IMR-90 (cell line): ENCODE results near the gene C11orf21. TPM values are rescaled to one million over a fixed set of nuclear protein-coding genes. Genes with fewer than 3 reads are reported as not detected.
A peak's percentile ranks its signal among the peaks of the same experiment; 100 is the strongest.

ENCODE experiments used
- ATAC-seq: fragments of 200-7000 bp; cut with Tn5 transposase; 2 replicates; pipeline ENCODE4 v1.9.1; 2020; ENCODE audit warnings: low read depth, mild to moderate bottlenecking, moderate library complexity
- BruUV-seq: library from RNA; stranded (reverse); fragments of 400-500 nt; replicated peaks from 2 replicates; lab custom pipeline; 2021; lab: Mats Ljungman, UMichigan
- CTCF ChIA-PET: fragments of 300-600 bp; formaldehyde crosslinking; extraction: SDS; loops from one replicate; lab custom pipeline; 2021; ENCODE audit warnings: antibody characterized with exemption; lab: Yijun Ruan, JAX
- POLR2A ChIA-PET: fragments of 300-600 bp; sonication (Branson Sonifier 250); formaldehyde crosslinking; loops from one replicate; lab custom pipeline; 2022; ENCODE audit warnings: antibody characterized with exemption; ENCODE audit not compliant: unreplicated experiment; lab: Charles Lee
- DNase-seq: peaks from one replicate; pipeline ENCODE4 v3.0.0; 2013
- H2AFZ ChIP-seq: replicated peaks from 2 replicates; pipeline ENCODE3; 2013; ENCODE audit warnings: low read length, mild to moderate bottlenecking; ENCODE audit not compliant: poor library complexity
- H2AK5ac ChIP-seq: 2 replicates; pipeline ENCODE4 v1.6.1; 2013; ENCODE audit warnings: low read depth, low read length, inconsistent platforms
- H2AK9ac ChIP-seq: replicated peaks from 2 replicates; pipeline ENCODE3; 2013; ENCODE audit warnings: mild to moderate bottlenecking, low read depth, low read length, moderate library complexity; ENCODE audit not compliant: poor library complexity
- H2BK120ac ChIP-seq: 2 replicates; pipeline ENCODE4 v1.6.1; 2013; ENCODE audit warnings: low read depth, low read length, inconsistent platforms
- H2BK15ac ChIP-seq: 3 replicates; pipeline ENCODE4 v1.6.1; 2013; ENCODE audit warnings: low read depth, low read length, inconsistent platforms
- H2BK20ac ChIP-seq: 2 replicates; pipeline ENCODE4 v1.6.1; 2013; ENCODE audit warnings: low read depth, mild to moderate bottlenecking, inconsistent platforms, low read length, moderate library complexity
- H2BK5ac ChIP-seq: 2 replicates; pipeline ENCODE4 v1.6.1; 2013; ENCODE audit warnings: mild to moderate bottlenecking, low read depth, low read length, inconsistent platforms; ENCODE audit not compliant: poor library complexity, severe bottlenecking
- H3K14ac ChIP-seq: replicated peaks from 2 replicates; pipeline ENCODE4 v1.6.1; 2013; ENCODE audit warnings: low read depth, low read length, inconsistent platforms
- H3K18ac ChIP-seq: 2 replicates; pipeline ENCODE4 v1.6.1; 2013; ENCODE audit warnings: low read depth, low read length, control low read depth
- H3K23ac ChIP-seq: 2 replicates; pipeline ENCODE4 v1.6.1; 2013; ENCODE audit warnings: low read depth, low read length, inconsistent platforms
- H3K27ac ChIP-seq: 2 replicates; pipeline ENCODE4 v1.5.1; 2013; ENCODE audit warnings: mild to moderate bottlenecking, control low read depth, low read length; ENCODE audit not compliant: insufficient read depth
- H3K27me3 ChIP-seq: 2 replicates; pipeline ENCODE4 v1.6.1; 2013; ENCODE audit warnings: low read length; ENCODE audit not compliant: control insufficient read depth, insufficient read depth
- H3K36me3 ChIP-seq: 2 replicates; pipeline ENCODE4 v1.6.1; 2013; ENCODE audit warnings: low read length, mixed read lengths; ENCODE audit not compliant: control insufficient read depth, insufficient read depth
- H3K4ac ChIP-seq: 2 replicates; pipeline ENCODE4 v1.6.1; 2013; ENCODE audit warnings: low read depth, low read length, inconsistent platforms
- H3K4me1 ChIP-seq: 2 replicates; pipeline ENCODE4 v1.6.1; 2013; ENCODE audit warnings: low read length, mixed read lengths; ENCODE audit not compliant: control insufficient read depth, insufficient read depth
- H3K4me2 ChIP-seq: 2 replicates; pipeline ENCODE4 v1.6.1; 2013; ENCODE audit warnings: low read depth, mild to moderate bottlenecking, control low read depth, low read length, moderate library complexity
- H3K4me3 ChIP-seq: 2 replicates; pipeline ENCODE4 v1.5.1; 2013; ENCODE audit warnings: low read depth, mild to moderate bottlenecking, control low read depth, low read length, moderate library complexity; ENCODE audit not compliant: insufficient read depth
- H3K56ac ChIP-seq: 2 replicates; pipeline ENCODE4 v1.6.1; 2013; ENCODE audit warnings: low read length, inconsistent platforms; ENCODE audit not compliant: insufficient read depth; ENCODE audit errors: extremely low read depth
- H3K79me1 ChIP-seq, 2 experiments: 2 replicates each; pipeline ENCODE4 v1.6.1; 2013; ENCODE audit warnings: low read length in 2 of 2, inconsistent platforms in 1 of 2, low read depth in 1 of 2
- H3K9ac ChIP-seq: 2 replicates; pipeline ENCODE4 v1.6.1; 2013; ENCODE audit warnings: low read depth, low read length, control low read depth
- H3K9me1 ChIP-seq: 2 replicates; pipeline ENCODE4 v1.6.1; 2013; ENCODE audit warnings: low read length, inconsistent platforms; ENCODE audit not compliant: insufficient read depth
- H3K9me3 ChIP-seq: 2 replicates; pipeline ENCODE4 v1.6.1; 2013; ENCODE audit warnings: low read length; ENCODE audit not compliant: control insufficient read depth, insufficient read depth
- H4K20me1 ChIP-seq: 2 replicates; pipeline ENCODE4 v1.6.1; 2013; ENCODE audit warnings: low read length, inconsistent platforms; ENCODE audit not compliant: insufficient read depth
- H4K5ac ChIP-seq: 2 replicates; pipeline ENCODE4 v1.6.1; 2013; ENCODE audit warnings: mild to moderate bottlenecking, low read depth, low read length, control low read depth
- H4K8ac ChIP-seq, 2 experiments: 2 replicates each; pipeline ENCODE4 v1.6.1; 2013; ENCODE audit warnings: low read depth in 2 of 2, low read length in 2 of 2, control low read depth in 1 of 2, inconsistent platforms in 1 of 2
- H4K91ac ChIP-seq: 2 replicates; pipeline ENCODE4 v1.6.1; 2013; ENCODE audit warnings: low read depth, low read length, inconsistent platforms; ENCODE audit not compliant: insufficient read depth
- BHLHE40 ChIP-seq: fragments of 150-350 bp; IDR thresholded peaks from 2 replicates; pipeline ENCODE4 v1.6.1; 2016; ENCODE audit warnings: mild to moderate bottlenecking, low read depth, low read length
- FOS ChIP-seq: fragments of 150-350 bp; IDR thresholded peaks from 2 replicates; pipeline ENCODE4 v1.6.1; 2016; ENCODE audit warnings: low read depth, low read length
- MAZ ChIP-seq: IDR thresholded peaks from 2 replicates; pipeline ENCODE4 v1.6.1; 2012; ENCODE audit warnings: low read depth, mild to moderate bottlenecking, low read length, improper control_type of control experiment, moderate library complexity, borderline replicate concordance
- MXI1 ChIP-seq: IDR thresholded peaks from 2 replicates; pipeline ENCODE4 v1.6.1; 2012; ENCODE audit warnings: low read depth, mild to moderate bottlenecking, low read length, moderate library complexity, borderline replicate concordance
- NFE2L2 ChIP-seq: fragments of 150-350 bp; IDR thresholded peaks from 2 replicates; pipeline ENCODE4 v1.6.1; 2016; ENCODE audit warnings: low read depth, mild to moderate bottlenecking, low read length
- RAD21 ChIP-seq: IDR thresholded peaks from 2 replicates; pipeline ENCODE4 v1.6.1; 2012; ENCODE audit warnings: low read length, improper control_type of control experiment
- RCOR1 ChIP-seq: IDR thresholded peaks from 2 replicates; pipeline ENCODE4 v1.6.1; 2012; ENCODE audit warnings: mild to moderate bottlenecking, low read length, improper control_type of control experiment; ENCODE audit not compliant: insufficient replicate concordance
- RFX5 ChIP-seq: IDR thresholded peaks from 2 replicates; pipeline ENCODE4 v1.8.0; 2012; ENCODE audit warnings: low read depth, mild to moderate bottlenecking, low read length, moderate library complexity
- SMC3 ChIP-seq: fragments of 150-350 bp; IDR thresholded peaks from 2 replicates; pipeline ENCODE4 v1.6.1; 2016; ENCODE audit warnings: low read depth, mild to moderate bottlenecking, antibody characterized with exemption, low read length, moderate library complexity
- WGBS, 2 experiments: methylation state at CpG; one replicate each; pipeline versions ENCODE4 v1.1.5 to v1.1.7; 2013; ENCODE audit warnings: missing lambda C conversion rate in 2 of 2; ENCODE audit not compliant: insufficient read length in 1 of 2; ENCODE audit errors: extremely low coverage in 2 of 2; 5-methylcytosine and 5-hydroxymethylcytosine counted together
- dilution Hi-C: fragments of 300-500 bp; cut with HindIII; formaldehyde crosslinking; loops from one replicate; pipeline ENCODE4 v1.14.3; 2018; ENCODE audit warnings: low sequenced_read_pairs; ENCODE audit not compliant: unreplicated experiment
- in situ Hi-C: fragments of 300-500 bp; cut with MboI; formaldehyde crosslinking; loops from 3 replicates; pipeline ENCODE4 v1.14.3; 2019; ENCODE audit warnings: low sequenced_read_pairs, inconsistent platforms, mixed read lengths
- intact Hi-C: fragments of 100-400 bp; cut with micrococcal nuclease; formaldehyde crosslinking; loops from 2 replicates; pipeline ENCODE4 v1.10.0; 2022
- polyA plus RNA-seq, 3 experiments: library from polyadenylated mRNA; depleted of rRNA; stranded (reverse); fragments of >200 nt; gene quantifications; 2 replicates each; pipeline ENCODE4 v1.2.3, GENCODE V29; 2012; ENCODE audit warnings: low replicate concordance in 1 of 3
- total RNA-seq: library from RNA; depleted of rRNA; stranded (reverse); fragments of >200 nt; gene quantifications from 2 replicates; pipeline ENCODE4 v1.2.3, GENCODE V29; 2012
- TF ChIP-seq, protein P1 (sequence below): fragments of 150-350 bp; IDR thresholded peaks from 2 replicates; pipeline ENCODE4 v1.6.1; 2016; ENCODE audit warnings: low read depth, mild to moderate bottlenecking, low read length, moderate library complexity, borderline replicate concordance
- TF ChIP-seq, protein P2 (sequence below): conservative IDR thresholded peaks from 2 replicates; pipeline ENCODE4 v1.5.1; 2012; ENCODE audit warnings: mild to moderate bottlenecking, low read depth, low read length, improper control_type of control experiment

Gene C11orf21
- total and polyA plus RNA-seq, 2 of the 4 experiments (the other 2 are of a cell fraction): not detected

DNA sequence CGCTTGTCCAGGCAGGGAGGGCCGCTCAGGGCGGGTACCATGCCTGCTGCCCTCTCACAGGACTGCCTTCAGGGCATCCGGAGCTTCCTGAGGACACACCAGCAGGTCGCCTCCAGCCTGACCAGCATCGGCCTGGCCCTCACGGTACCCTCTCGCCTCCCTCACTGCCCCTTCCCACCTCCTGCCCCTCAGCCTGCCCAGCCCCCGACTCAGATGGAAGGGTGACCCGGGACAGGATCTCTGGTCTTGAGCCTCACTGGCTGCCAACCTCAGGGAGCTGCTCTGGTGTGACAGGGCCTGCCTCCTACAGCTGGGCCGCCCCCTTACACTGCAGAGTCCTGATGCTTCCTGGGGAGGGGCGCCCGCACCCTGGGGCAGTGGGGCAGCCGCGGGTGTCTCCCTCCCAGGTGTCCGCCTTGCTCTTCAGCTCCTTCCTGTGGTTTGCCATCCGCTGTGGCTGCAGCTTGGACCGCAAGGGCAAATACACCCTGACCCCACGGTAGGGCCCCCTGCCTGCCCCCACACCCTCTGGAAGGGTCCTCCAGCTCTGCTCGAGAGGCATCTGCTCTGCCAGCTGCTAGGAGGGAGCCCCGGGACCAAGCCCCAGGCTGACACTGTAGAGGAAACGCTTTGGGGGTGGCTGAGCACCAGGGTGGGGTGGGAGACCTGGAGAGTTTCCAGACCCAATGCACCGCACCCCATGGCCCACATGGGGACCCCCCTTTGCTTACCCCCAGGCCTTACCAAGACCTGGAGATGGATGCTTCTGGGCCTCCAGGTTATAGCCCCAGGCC, 14.6 kb upstream of the C11orf21 start (continued):
- TF ChIP-seq MAZ: no peak

DNA sequence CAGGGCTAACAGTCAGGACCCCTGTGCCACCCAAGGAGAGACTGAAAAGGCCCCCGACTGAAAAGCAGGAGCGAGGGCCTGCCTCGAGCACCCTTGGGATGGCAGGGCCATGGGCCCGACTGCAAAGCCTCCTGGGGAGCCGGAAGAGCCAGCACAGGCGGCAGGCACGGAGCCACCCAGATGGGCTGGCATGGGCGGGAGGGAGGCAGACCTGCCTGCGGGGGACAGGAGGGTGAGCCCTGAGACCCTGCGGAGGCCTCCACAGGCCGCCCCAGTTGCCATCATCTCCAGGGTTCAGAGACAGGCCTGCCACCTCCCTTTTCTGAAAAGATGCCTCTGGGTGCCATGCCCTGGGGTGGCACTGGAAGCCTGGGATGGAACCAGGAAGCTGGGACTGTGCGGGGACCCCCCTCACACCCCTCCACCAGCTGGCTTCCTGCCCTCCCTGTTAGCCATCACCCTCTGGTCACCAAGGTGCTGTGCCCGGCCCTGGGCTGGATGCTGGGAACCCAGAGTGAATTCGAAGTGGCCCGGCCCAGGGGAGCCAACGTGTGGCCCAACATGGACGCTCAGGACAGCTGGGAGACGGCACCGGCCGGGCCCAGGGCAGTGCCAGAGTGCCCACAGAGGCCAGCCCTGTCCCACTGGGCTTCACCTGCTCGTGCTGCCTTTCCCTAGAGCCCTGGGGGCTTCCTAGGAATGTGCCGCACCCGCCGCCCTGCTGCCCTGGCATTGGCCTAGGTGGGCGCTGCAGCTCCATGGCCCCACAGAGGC, 13.9 kb upstream of the C11orf21 start:
- no peak overlapping the region for H3K23ac ChIP-seq
- intact Hi-C loops (no loop called here), in situ Hi-C loops (no loop called here), dilution Hi-C loops (no loop called here)
- H3K9me3 ChIP-seq: no peaks in the 10 kb centered on the region; the same call in 1 of the 2 replicates
- WGBS, 2 experiments: 75% methylated on average over 20 of the region's 25 CpGs; no CpG with 5 or more reads in 1 of the 2 experiments
- peak overlapping the region; percentile 85 for H2AFZ ChIP-seq
- no peaks in the 10 kb centered on the region for H3K79me1 ChIP-seq
- no peak overlapping the region for H2BK20ac ChIP-seq
- H2BK5ac ChIP-seq: no peak overlapping the region
- ChIA-PET POLR2A (no interaction called here), CTCF (no interaction called here)
- H3K4me1 ChIP-seq: peaks cover 20% of the 10 kb centered on the region
- H3K9me1 ChIP-seq: peaks cover 6% of the 10 kb centered on the region; the same call in 1 of the 2 replicates
- no peak overlapping the region for H3K4me3 ChIP-seq
- no peak overlapping the region for H3K9ac ChIP-seq
- no peak overlapping the region for H3K14ac ChIP-seq
- H2BK120ac ChIP-seq: no peak overlapping the region
- peaks cover 9% of the 10 kb centered on the region; the same call in 1 of the 2 replicates for H3K27me3 ChIP-seq
- H3K36me3 ChIP-seq: no peaks in the 10 kb centered on the region
- H3K56ac ChIP-seq: no peak overlapping the region
- H4K5ac ChIP-seq: peak overlapping the region; percentile 94; the same call in 1 of the 2 replicates
- no peak overlapping the region for H4K91ac ChIP-seq
- no peak overlapping the region for H3K4me2 ChIP-seq
- no peak overlapping the region; the same call in 2 of the 3 replicates for H2BK15ac ChIP-seq
- peak overlapping the region; percentile 55 for H2AK9ac ChIP-seq
- no peaks in the 10 kb centered on the region for H4K20me1 ChIP-seq
- peak overlapping the region; percentile 16 to 74; a peak in 2 of 4 replicates for H4K8ac ChIP-seq
- H3K27ac ChIP-seq: no peak overlapping the region
- no peak for ATAC-seq
- no peak overlapping the region; the same call in 1 of the 2 replicates for H3K18ac ChIP-seq
- no peak overlapping the region; the same call in 1 of the 2 replicates for H2AK5ac ChIP-seq
- DNase-seq: no peak
- no TSS peak for BruUV-seq
- no peak overlapping the region for H3K4ac ChIP-seq
- TF ChIP-seq, protein P1, sequence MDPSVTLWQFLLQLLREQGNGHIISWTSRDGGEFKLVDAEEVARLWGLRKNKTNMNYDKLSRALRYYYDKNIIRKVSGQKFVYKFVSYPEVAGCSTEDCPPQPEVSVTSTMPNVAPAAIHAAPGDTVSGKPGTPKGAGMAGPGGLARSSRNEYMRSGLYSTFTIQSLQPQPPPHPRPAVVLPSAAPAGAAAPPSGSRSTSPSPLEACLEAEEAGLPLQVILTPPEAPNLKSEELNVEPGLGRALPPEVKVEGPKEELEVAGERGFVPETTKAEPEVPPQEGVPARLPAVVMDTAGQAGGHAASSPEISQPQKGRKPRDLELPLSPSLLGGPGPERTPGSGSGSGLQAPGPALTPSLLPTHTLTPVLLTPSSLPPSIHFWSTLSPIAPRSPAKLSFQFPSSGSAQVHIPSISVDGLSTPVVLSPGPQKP: no peak
- no peak for TF ChIP-seq RCOR1
- no peak for TF ChIP-seq MAZ
- TF ChIP-seq RFX5: no peak
- no peak for TF ChIP-seq SMC3
- TF ChIP-seq, protein P2, sequence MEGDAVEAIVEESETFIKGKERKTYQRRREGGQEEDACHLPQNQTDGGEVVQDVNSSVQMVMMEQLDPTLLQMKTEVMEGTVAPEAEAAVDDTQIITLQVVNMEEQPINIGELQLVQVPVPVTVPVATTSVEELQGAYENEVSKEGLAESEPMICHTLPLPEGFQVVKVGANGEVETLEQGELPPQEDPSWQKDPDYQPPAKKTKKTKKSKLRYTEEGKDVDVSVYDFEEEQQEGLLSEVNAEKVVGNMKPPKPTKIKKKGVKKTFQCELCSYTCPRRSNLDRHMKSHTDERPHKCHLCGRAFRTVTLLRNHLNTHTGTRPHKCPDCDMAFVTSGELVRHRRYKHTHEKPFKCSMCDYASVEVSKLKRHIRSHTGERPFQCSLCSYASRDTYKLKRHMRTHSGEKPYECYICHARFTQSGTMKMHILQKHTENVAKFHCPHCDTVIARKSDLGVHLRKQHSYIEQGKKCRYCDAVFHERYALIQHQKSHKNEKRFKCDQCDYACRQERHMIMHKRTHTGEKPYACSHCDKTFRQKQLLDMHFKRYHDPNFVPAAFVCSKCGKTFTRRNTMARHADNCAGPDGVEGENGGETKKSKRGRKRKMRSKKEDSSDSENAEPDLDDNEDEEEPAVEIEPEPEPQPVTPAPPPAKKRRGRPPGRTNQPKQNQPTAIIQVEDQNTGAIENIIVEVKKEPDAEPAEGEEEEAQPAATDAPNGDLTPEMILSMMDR: no peak
- TF ChIP-seq MXI1: no peak
- TF ChIP-seq FOS: no peak
- no peak for TF ChIP-seq BHLHE40
- TF ChIP-seq NFE2L2: no peak
- no peak for TF ChIP-seq RAD21
